AG08395 (cell line): ENCODE data around the gene RPL22.
"Not testable (repeated sequence)": the region's sequence is repeated elsewhere in the genome, so short reads cannot be mapped to it uniquely, and the experiment has no call there.

Experiments
- DNase-seq: peaks from one replicate; pipeline ENCODE4 v3.0.0; 2012; ENCODE audit warnings: mixed read lengths, low spot score

RPL22 gene

DNA sequence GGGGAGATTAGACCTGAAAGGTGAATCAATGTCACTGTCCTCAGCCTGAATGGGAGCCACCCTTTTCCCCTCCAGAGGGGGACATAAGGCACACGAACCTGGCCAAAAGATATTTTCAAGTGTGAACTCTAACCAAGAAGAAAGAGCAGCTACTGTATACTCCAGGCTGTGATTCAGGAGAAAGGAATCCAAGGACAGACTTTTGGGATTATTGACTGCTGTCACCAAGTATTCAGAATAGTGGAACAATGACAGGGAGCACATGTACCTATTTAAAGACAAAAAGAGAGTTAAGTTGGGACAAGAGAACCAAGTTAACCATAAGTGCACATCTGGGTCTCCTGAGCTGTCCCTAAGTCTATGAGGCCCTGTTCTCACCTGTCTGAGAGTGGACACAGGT, 34.0 kb upstream of the RPL22 start:
- DNase-seq: no peak

- DNase-seq: no peak
Measured at GRCh38 chr1:6225651-6226050, 26.3 kb upstream of the RPL22 start.

DNA sequence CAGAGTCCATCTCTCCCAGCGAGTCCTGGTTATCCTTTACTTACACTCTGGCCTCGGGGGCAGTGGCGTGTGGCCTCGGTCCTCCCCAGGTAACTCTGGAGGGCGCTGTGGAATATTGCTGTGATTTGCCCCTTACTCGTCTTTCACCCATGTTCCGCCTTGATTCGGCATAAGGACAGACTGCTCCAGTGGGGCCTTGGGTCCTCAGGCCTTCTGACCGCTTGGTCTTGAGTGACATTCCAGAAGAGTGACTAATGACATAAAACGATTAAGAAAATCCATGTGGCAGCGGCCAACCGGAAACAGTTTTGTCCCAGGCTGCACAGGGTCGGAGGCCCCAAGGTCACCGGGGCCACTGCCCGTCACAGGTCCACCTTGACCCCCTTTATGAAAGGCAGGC, 25.3 kb upstream of the RPL22 start:
- no peak for DNase-seq

- DNase-seq: no peak
Measured at GRCh38 chr1:6223617-6224016, 24.2 kb upstream of the RPL22 start.

- no peak for DNase-seq
Measured at GRCh38 chr1:6222636-6223035, 23.2 kb upstream of the RPL22 start.

- DNase-seq: no peak
Measured at GRCh38 chr1:6221210-6221784, 21.9 kb upstream of the RPL22 start.

- no peak for DNase-seq
Measured at GRCh38 chr1:6220236-6220635, 20.8 kb upstream of the RPL22 start.

- not testable (repeated sequence) for DNase-seq
Measured at GRCh38 chr1:6219641-6220040, 20.2 kb upstream of the RPL22 start.

- DNase-seq: no peak
Measured at GRCh38 chr1:6218375-6219164, 19.2 kb upstream of the RPL22 start.

GRCh38 chr1:6212193-6212959, 13.0 kb upstream of the RPL22 start:
- DNase-seq: no peak

DNA sequence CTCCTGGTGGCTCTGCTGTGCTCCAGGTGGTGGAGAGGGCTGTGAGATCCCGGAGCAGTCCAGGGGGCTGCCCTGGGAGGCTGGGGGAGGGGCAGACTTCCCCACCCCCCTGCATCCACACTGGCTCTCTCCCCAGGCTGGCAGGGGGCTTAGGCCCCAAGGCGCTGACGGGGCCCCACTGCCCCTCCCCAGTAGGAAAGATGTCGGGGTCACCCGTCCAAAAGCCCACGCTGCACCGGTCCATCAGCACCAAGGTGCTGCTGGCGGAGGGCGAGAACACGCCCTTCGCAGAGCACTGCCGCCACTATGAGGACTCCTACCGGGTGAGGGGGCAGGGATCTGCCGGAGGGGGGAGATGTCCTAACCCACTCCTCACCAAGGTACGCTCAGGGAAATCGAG, 12.3 kb upstream of the RPL22 start:
- no peak for DNase-seq

DNA sequence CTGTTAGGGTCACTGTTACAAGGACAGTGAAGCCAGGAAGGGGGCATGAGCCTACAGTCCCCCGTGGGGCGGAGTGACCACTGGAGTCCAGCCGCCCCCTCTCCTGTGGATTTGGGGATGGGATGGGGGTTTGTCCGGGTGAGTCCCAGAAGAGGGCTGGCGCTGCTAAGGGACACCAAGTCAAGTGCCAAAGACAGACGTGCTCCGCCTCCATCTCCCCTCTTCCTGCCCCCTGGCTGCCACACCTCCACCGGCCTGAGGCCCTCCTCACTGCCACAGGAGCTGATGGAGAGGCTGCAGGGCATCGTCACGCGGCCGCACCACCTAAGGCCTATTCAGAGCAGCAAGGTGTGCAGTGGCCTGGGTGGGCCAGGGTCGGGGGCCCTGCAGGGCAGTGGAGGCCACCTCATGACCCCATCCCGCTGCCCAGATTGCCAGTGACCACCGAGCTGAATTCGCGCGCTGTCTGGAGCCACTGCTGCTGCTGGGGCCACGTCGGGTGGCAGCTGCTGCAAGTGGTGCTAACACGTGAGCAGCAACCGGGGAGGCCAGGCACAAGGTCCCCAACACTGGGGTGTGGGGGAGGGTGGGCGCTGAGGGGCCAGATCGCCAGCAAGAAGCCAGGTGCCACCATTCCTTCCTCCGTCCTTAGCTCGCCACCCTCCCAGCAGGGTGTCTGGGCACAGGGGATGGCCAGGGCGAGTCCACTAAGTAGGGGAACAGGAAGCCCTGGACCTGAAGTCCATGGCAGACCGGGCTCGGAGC, 11.4 kb upstream of the RPL22 start:
- no peak for DNase-seq

DNA sequence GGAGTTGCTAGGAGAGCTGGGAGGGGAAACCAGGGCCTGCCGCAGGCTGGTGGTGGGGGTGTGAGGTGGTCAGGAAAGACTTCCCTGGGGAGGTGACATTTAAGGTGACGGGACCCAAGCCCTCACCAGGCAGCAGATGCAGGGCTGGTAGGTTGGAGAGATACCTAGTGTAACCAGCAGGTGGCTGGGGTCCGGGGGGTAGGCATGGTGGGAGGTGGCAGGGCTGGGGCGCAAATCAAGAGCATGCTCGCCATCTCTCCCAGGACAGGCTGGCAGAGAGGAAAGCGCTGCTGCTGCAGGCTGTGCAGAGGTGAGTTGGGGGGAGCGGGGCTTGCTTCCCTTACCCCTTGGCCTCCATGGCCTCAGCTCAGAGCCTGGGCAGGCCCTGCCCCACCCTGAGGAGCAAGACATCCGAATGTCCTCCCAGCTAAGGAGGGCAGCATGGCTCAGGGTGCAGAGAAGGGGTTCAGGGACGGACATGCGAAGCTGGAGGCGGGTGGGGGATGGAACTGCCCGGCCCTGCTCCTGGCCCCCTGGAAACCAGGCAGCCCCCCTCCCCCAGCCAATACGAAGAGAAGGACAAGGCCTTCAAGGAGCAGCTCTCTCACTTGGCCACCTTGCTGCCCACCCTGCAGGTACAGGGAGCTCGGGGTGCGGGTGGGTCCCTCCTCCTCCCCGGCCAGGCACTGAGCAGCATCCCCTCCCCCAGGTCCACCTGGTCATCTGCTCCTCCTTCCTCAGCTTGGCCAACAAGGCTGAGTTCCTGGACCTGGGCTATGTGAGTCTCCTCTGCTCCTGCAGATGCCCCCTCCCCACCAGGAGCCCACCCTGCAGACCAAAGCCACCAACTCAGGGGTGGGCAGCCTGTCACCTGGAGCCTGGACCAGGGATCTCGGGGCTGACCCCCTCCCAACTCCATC, 10.5 kb upstream of the RPL22 start:
- DNase-seq: no peak

GRCh38 chr1:6208723-6209660, 9.6 kb upstream of the RPL22 start:
- DNase-seq: peak; percentile 74

- DNase-seq: no peak
Measured at GRCh38 chr1:6207921-6208320, 8.5 kb upstream of the RPL22 start.

- no peak for DNase-seq
Measured at GRCh38 chr1:6207075-6207885, 7.9 kb upstream of the RPL22 start.

GRCh38 chr1:6206520-6206855, 7.1 kb upstream of the RPL22 start:
- no peak for DNase-seq

- peak; percentile 47 for DNase-seq
Measured at GRCh38 chr1:6205849-6206519, 6.6 kb upstream of the RPL22 start, which contains the start of gene RNF207. Gene RNF207, plus strand, starts transcription at chr1:6206119. Its CDS starts 417 bp downstream, at chr1:6206536.

DNA sequence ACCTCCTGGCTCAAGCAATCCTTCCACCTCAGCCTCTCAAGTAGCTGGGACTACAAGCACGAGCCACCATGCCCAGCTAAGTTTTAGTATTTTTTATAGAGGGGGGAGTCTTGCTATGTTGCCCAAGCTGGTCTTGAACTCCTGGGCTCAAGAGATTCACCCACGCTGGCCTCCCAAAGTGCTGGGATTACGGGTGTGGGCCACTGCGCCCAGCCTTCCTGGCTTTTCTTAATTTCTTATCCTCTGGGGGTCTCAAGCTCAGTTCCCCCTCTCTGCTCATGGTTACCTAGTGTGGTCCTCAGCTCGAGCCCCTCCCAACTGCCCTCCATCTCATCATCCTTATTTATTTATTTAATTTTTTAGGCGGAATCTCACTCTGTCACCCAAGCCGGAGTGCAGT, 2.9 kb upstream of the RPL22 start:
- DNase-seq: no peak
